Measurements from ENCODE around the gene CACNB1.

DNA sequence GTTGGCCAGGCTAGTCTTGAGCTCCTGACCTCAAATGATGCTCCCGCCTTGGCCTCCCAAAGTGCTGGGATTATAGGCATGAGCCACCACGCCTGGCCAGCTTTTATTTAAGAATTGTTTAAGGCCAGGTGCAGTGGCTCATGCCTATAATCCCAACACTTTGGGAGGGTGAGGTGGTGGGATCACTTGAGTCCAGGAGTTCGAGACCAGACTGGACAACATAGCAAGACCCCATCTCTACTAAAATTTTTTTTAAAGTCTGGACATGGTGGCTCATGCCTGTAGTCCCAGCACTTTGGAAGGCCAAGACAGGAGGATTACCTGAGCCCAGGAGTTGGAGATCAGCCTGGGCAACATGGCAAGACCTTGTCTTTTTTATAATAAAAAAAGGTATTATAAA is 51.2 kb downstream of the CACNB1 start:
- no peak for TF ChIP-seq ZFP30 (CRISPR knock-in tag; IDR thresholded peaks at IDR 0.05)
- no peak for TF ChIP-seq ZNF8 (CRISPR knock-in tag; IDR thresholded peaks at IDR 0.05)
- TF ChIP-seq, protein P1, sequence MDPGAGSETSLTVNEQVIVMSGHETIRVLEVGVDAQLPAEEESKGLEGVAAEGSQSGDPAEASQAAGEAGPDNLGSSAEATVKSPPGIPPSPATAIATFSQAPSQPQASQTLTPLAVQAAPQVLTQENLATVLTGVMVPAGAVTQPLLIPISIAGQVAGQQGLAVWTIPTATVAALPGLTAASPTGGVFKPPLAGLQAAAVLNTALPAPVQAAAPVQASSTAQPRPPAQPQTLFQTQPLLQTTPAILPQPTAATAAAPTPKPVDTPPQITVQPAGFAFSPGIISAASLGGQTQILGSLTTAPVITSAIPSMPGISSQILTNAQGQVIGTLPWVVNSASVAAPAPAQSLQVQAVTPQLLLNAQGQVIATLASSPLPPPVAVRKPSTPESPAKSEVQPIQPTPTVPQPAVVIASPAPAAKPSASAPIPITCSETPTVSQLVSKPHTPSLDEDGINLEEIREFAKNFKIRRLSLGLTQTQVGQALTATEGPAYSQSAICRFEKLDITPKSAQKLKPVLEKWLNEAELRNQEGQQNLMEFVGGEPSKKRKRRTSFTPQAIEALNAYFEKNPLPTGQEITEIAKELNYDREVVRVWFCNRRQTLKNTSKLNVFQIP (CRISPR knock-in tag; IDR thresholded peaks at IDR 0.05; ENCODE audit: borderline replicate concordance, low read depth), result no peak
- TF ChIP-seq PATZ1 (CRISPR knock-in tag; IDR thresholded peaks at IDR 0.05; ENCODE audit: borderline replicate concordance), result no peak
- no peak for TF ChIP-seq PPARA (CRISPR knock-in tag; IDR thresholded peaks at IDR 0.05; ENCODE audit: borderline replicate concordance)

Measured in SK-N-SH treated with all-trans-retinoic acid at 6 μM for 48 hours (cell line).